OCI-LY1 (cell line): ENCODE measurements around the gene ATAD5.
"Not testable (repeated sequence)": the region's sequence is repeated elsewhere in the genome, so short reads cannot be mapped to it uniquely, and the experiment has no call there.

ENCODE experiments used
- H2AFZ ChIP-seq: fragments of 200-600 bp; sonication (generic), shearing (Covaris generic); 2 replicates; pipeline ENCODE4 v1.6.0; 2014; ENCODE audit warnings: antibody characterized with exemption, mild to moderate bottlenecking, low read length
- H3F3A ChIP-seq: fragments of 200-600 bp; sonication (generic), shearing (Covaris generic); 2 replicates; pipeline ENCODE4 v1.6.0; 2014; ENCODE audit warnings: mild to moderate bottlenecking, antibody characterized with exemption, low read length, moderate library complexity; ENCODE audit not compliant: insufficient read depth
- H3K27ac ChIP-seq: fragments of 200-600 bp; sonication (generic); 2 replicates; pipeline ENCODE4 v1.5.1; 2014; ENCODE audit warnings: low read length, mixed run types, mild to moderate bottlenecking, low read depth; ENCODE audit not compliant: poor library complexity, severe bottlenecking
- H3K27me3 ChIP-seq: fragments of 200-600 bp; sonication (generic); 2 replicates; pipeline ENCODE4 v1.6.0; 2014; ENCODE audit warnings: antibody characterized with exemption, mild to moderate bottlenecking, low read length, moderate library complexity; ENCODE audit not compliant: insufficient read depth
- H3K36me3 ChIP-seq: fragments of 200-600 bp; sonication (generic); 2 replicates; pipeline ENCODE4 v1.6.1; 2014; ENCODE audit warnings: mild to moderate bottlenecking, antibody characterized with exemption, low read length, moderate library complexity, mixed read lengths; ENCODE audit not compliant: insufficient read depth
- H3K4me1 ChIP-seq: fragments of 200-600 bp; sonication (generic); 2 replicates; pipeline ENCODE4 v1.5.1; 2014; ENCODE audit warnings: mild to moderate bottlenecking, low read length, moderate library complexity; ENCODE audit not compliant: insufficient read depth, severe bottlenecking
- H3K4me2 ChIP-seq: fragments of 200-600 bp; sonication (generic), shearing (Covaris generic); 2 replicates; pipeline ENCODE4 v1.6.1; 2014; ENCODE audit warnings: low read length
- H3K4me3 ChIP-seq: fragments of 200-600 bp; sonication (generic); 2 replicates; pipeline ENCODE4 v1.5.1; 2014; ENCODE audit warnings: low read length, low read depth, mild to moderate bottlenecking, mixed read lengths; ENCODE audit not compliant: poor library complexity, severe bottlenecking
- H3K79me2 ChIP-seq: fragments of 200-600 bp; shearing (Covaris generic); 2 replicates; pipeline ENCODE4 v1.6.1; 2016; ENCODE audit warnings: mixed run types, low read length, mixed read lengths; ENCODE audit not compliant: insufficient read depth
- H3K9ac ChIP-seq: fragments of 200-600 bp; sonication (generic), shearing (Covaris generic); 2 replicates; pipeline ENCODE4 v1.6.1; 2014; ENCODE audit warnings: mild to moderate bottlenecking, low read length, mixed read lengths
- H3K9me2 ChIP-seq: fragments of 200-600 bp; sonication (generic), shearing (Covaris generic); 2 replicates; pipeline ENCODE4 v1.6.1; 2014; ENCODE audit warnings: low read depth, mild to moderate bottlenecking, low read length, mixed read lengths
- H3K9me3 ChIP-seq: fragments of 200-600 bp; shearing (Covaris generic); 2 replicates; pipeline ENCODE4 v1.6.1; 2014; ENCODE audit warnings: low read length, mixed read lengths
- H4K20me1 ChIP-seq: fragments of 200-600 bp; sonication (generic), shearing (Covaris generic); 2 replicates; pipeline ENCODE4 v1.6.0; 2016; ENCODE audit warnings: mild to moderate bottlenecking, low read length; ENCODE audit not compliant: insufficient read depth
- CTCF ChIP-seq: fragments of 200-600 bp; sonication (generic), shearing (Covaris generic); IDR thresholded peaks from 2 replicates; pipeline ENCODE4 v1.5.1; 2017; ENCODE audit warnings: mild to moderate bottlenecking, antibody characterized with exemption, low read length, moderate library complexity, mixed read lengths
- EZH2 ChIP-seq: fragments of 200-600 bp; sonication (generic), shearing (Covaris generic); IDR thresholded peaks from 2 replicates; pipeline ENCODE4 v1.8.0; 2017; ENCODE audit warnings: borderline replicate concordance, mixed run types, mild to moderate bottlenecking, antibody characterized with exemption, low read length, moderate library complexity, mixed read lengths

ATAD5 gene

GRCh38 chr17:30812218-30813177 lies 19.3 kb upstream of the ATAD5 start:
- H2AFZ ChIP-seq = no peak overlapping the region
- peaks cover 24% of the 10 kb centered on the region for H3K36me3 ChIP-seq
- peak overlapping the region; percentile 77 for H3K27ac ChIP-seq
- H4K20me1 ChIP-seq = no peaks in the 10 kb centered on the region
- H3K9me3 ChIP-seq = no peaks in the 10 kb centered on the region
- no peaks in the 10 kb centered on the region for H3K27me3 ChIP-seq
- no peak overlapping the region for H3K4me3 ChIP-seq
- H3F3A ChIP-seq = peaks cover 14% of the 10 kb centered on the region
- H3K4me1 ChIP-seq = peaks cover 59% of the 10 kb centered on the region
- peaks cover 74% of the 10 kb centered on the region for H3K79me2 ChIP-seq
- peak overlapping the region; percentile 17; the same call in 1 of the 2 replicates for H3K4me2 ChIP-seq
- TF ChIP-seq CTCF = no peak
- no peak for TF ChIP-seq EZH2
- H3K9ac ChIP-seq = peak overlapping the region; percentile 5; the same call in 1 of the 2 replicates
- no peaks in the 10 kb centered on the region for H3K9me2 ChIP-seq

GRCh38 chr17:30814236-30814635 lies 17.5 kb upstream of the ATAD5 start:
- H3K9me2 ChIP-seq, H3F3A ChIP-seq, H2AFZ ChIP-seq, H3K9ac ChIP-seq, H3K4me2 ChIP-seq, H3K27ac ChIP-seq, H3K27me3 ChIP-seq, H4K20me1 ChIP-seq, H3K4me3 ChIP-seq, H3K9me3 ChIP-seq: not testable (repeated sequence)
- peaks cover 31% of the 10 kb centered on the region for H3K36me3 ChIP-seq
- H3K79me2 ChIP-seq = peaks cover 78% of the 10 kb centered on the region
- H3K4me1 ChIP-seq = peaks cover 48% of the 10 kb centered on the region

- H3F3A ChIP-seq, H3K4me2 ChIP-seq, H3K9me3 ChIP-seq, H3K9ac ChIP-seq, H3K4me3 ChIP-seq, H3K9me2 ChIP-seq, H2AFZ ChIP-seq, H3K27ac ChIP-seq, H3K27me3 ChIP-seq, H4K20me1 ChIP-seq: not testable (repeated sequence)
- Histone ChIP-seq H3K36me3 (peaks cover 31% of the 10 kb centered on the region), H3K4me1 (peaks cover 48% of the 10 kb centered on the region), H3K79me2 (peaks cover 84% of the 10 kb centered on the region)
Observed at GRCh38 chr17:30814860-30815259, 16.9 kb upstream of the ATAD5 start.

GRCh38 chr17:30816165-30816564 lies 15.6 kb upstream of the ATAD5 start:
- peaks cover 89% of the 10 kb centered on the region for H3K79me2 ChIP-seq
- H3K4me1 ChIP-seq = peaks cover 48% of the 10 kb centered on the region
- no peak overlapping the region for H3K27ac ChIP-seq
- H4K20me1 ChIP-seq = no peaks in the 10 kb centered on the region
- no peak overlapping the region for H2AFZ ChIP-seq
- no peaks in the 10 kb centered on the region for H3K9me3 ChIP-seq
- no peak overlapping the region for H3K4me2 ChIP-seq
- no peaks in the 10 kb centered on the region for H3K9me2 ChIP-seq
- no peak overlapping the region for H3K9ac ChIP-seq
- peaks cover 26% of the 10 kb centered on the region for H3K36me3 ChIP-seq
- 0 out of 2 replicates have a peak, but pooled peaks cover 3% of the 10 kb centered on the region for H3F3A ChIP-seq
- TF ChIP-seq EZH2 (no peak), CTCF (no peak)
- H3K4me3 ChIP-seq = no peak overlapping the region
- H3K27me3 ChIP-seq = no peaks in the 10 kb centered on the region
